GM19328 (cell line): ENCODE data around the gene TEDC1.

Source experiments
- ATAC-seq: cut with Tn5 transposase; IDR thresholded peaks from one replicate; pipeline ENCODE4 v1.9.1; 2021; ENCODE audit warnings: mild to moderate bottlenecking, moderate library complexity; ENCODE audit not compliant: unreplicated experiment

The TEDC1 gene, protein sequence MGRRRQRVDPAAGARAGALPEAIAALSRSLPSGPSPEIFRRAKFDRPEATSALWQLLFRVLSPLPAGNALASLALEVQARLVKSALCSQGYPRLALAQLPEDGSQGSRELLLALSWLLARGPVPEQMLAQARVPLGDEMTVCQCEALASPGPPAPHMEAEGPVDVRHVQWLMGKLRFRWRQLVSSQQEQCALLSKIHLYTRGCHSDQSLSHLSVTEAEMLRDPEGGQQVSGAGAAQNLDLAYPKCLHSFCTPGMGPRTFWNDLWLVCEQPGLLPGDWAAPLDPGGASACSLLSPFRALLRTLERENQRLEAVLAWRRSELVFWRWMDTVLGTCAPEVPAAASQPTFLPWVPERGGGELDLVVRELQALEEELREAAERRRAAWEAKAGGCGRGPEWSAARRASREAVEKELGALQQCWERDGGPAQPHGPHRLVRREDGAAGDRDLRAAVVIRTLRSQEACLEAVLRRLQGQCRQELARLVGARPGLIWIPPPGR

GRCh38 chr14:105490572-105491365, at the start of gene TEDC1:
TEDC1 (plus strand) TSS chr14:105491246; CDS start chr14:105491376, 130 bp downstream.
- ATAC-seq: peak; percentile 66

GRCh38 chr14:105442125-105442524, 48.9 kb upstream of the TEDC1 start:
- ATAC-seq: no peak

- no peak for ATAC-seq
Observed at GRCh38 chr14:105442834-105443233, 48.2 kb upstream of the TEDC1 start.

- ATAC-seq: no peak
Observed at GRCh38 chr14:105444859-105445258, 46.2 kb upstream of the TEDC1 start.

DNA sequence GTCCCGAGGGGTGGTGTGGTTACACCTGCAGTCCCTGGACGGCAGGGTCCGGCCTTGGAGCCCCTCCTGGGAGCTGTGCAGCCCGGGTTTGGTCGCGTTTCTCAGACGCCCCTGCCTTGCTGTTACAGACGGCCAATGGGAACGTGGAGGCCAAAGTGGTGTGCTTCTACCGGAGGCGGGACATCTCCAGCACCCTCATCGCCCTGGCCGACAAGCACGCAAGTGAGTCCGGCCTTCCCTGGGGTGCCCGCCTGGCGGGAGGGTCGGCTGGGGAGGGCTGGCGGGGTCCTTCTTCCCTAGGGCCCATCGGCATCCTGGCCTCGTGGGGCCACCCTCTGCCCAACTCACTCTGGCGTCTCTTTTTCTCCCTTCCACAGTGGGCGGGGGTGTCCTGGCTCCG, 45.8 kb upstream of the TEDC1 start:
- ATAC-seq: no peak

- no peak for ATAC-seq
Observed at GRCh38 chr14:105445901-105446845, 44.9 kb upstream of the TEDC1 start.

DNA sequence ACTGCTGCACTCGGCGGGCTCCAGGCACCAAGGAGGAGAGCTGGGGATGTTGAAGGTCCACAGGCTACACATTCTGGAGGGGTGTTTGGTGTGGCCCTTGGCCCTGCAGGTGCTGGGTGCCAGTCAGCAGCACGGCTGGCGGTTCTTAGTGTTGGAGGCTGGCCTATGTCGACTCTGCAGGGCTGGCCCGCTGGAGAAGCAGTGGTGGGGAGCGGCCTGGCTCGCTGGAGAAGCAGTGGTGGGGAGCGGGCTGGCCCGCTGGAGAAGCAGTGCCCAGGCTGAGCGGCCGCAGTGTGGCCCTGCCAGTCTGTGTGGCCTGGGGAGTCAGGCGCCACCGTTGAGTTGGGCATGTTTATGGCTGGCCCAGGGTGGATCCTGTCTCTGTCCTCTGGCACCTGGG, 44.1 kb upstream of the TEDC1 start:
- no peak for ATAC-seq

DNA sequence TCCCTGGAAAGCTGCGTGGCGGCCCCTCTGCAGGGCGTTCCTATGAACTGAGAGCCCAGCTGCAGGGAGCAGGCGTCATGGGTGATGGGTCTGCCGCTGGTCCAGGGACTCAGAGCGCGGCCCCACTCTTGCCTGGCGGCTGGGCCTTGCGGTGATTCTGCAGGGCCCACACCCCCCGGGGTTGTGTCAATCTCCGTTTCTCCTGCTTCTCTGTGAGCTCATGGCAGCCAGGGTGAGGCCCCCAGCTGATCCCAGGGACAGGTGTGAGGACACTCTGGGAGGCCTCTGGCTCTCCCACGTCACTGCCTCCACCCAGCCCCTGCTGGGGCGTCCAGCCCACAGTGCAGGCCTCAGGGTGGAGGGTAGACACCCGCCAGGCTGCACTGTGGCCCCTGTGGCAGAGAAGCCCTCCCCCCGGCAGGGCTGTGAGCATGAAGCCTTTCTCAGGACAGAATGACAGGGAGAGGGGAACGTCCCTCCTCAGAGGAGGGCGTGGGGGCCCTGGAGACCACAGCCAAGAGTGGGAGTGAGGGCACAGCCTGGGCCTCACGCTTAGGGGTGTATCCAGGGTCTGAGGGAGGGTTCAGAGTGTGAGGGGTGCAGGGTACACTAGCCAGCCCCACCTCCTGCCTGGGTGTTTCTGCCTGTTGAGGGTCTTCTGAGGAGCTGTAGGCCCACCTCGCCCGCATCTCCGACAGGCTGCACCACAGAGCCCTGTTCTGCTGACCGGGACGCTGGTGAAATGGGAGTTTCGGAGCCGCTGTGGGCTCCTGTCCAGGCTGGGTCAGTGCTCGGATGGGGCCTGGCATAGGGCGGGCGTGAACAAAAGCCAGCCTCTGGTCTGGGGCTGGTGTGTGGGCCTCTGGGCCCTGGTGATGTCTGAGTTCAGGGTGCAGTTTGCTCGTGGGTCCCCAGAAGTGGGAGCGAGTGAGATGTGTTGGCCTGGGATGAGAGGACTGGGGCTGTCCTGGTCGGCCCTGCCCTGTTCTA, 43.1 kb upstream of the TEDC1 start:
- ATAC-seq: no peak

DNA sequence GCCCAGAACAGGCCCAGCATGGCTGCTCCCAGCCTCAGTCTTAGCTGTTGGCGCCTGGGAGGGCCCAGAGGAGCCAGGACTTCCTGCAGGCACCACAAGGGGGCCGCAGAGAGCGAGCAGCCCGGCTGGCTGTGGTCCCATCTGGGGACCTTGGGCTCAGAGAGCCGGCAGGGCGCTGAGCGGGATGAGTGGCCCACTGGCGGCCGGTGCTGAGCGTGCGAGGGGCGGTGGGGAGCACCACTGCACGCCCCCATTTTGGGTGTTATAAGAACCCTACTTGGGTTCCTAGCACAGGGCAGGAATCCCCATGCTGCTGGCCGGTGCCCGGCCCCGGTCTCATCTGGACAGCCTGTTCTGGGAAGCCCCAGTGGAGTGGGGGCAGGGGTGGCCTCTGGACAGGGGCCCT, 42.3 kb upstream of the TEDC1 start:
- ATAC-seq: no peak

DNA sequence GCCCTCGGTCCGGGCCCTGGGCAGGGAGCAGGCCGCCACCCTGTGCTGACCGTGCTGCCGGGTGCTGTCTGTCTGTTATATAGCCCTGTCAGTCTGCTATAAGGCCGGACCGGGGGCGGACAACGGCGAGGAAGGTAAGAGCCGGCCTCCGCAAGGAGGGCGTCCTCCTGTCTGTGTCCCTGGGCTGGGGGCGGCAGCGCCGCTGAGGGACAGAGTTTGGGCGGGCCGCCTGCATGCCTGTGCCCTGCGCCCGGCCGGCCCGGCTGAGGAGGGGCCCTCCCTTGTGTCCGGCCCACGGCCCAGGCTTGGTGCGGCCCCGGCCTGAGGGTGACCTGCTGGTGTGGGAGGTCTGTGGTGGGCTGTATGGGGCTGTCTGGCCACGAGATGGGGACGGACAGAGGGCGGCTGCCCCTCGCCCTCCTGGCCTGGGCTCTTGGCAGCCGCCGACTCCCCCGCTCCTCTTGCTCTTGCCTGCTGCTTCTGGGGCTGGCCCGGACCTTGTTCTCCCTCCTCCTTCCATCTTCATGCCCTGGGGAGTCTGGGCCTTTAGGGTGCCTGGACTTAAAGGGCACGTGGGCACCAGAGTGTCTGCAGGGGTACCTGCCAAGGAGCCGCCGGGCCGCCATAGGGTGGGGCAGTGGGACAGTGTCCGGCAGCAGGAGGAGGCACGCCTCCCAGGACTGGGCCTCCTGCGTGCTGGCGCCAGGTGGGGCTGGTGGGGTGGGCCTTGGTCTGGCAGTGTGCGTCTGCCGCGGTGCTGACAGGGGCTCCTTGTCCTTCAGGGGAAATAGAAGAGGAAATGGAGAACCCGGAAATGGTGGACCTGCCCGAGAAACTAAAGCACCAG, 41.5 kb upstream of the TEDC1 start:
- ATAC-seq: no peak

GRCh38 chr14:105450123-105450505, 40.9 kb upstream of the TEDC1 start:
- ATAC-seq: no peak

DNA sequence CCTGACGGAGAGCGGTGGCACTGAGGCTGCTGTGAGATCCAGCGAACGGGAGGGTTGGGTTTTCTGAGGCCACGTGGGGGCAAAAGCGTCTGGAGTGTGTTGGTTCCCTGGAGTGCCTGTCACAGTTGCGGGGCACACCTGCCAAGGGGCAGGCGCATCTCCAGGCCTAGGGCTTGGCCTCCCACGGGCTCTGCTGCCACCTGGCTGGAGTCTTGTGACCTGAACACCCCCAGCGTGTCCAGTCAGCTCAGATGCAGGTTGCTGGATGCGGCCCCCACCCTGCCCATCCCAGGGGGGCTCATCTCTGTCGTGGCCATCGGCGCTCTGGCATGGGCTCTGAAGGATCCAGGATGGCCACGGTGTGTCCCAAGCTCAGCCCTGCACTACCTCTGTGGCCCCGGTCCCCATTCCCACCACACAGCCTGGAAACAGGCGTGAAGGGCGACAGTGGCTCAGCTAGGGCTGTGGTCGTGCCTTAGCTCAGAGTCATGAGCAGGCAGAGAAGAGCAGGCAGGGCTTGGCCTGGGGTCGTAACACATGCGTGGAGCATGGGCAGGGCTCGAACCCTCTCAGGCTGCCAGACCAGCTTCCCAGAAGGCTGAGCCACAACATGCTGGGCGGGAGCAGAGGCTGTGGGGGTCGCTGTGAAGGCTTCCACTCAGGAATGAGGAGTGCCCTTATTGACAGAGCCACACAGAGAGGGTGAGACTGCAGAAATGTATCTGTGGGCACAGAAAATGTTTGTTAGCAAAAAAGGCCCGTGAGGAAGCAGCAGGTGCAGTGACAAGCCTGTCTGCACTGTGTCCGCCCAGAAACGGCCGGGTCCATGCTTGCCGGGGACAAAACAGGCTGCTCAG, 40.0 kb upstream of the TEDC1 start:
- ATAC-seq: no peak

GRCh38 chr14:105452963-105453362, 38.1 kb upstream of the TEDC1 start:
- ATAC-seq: no peak

DNA sequence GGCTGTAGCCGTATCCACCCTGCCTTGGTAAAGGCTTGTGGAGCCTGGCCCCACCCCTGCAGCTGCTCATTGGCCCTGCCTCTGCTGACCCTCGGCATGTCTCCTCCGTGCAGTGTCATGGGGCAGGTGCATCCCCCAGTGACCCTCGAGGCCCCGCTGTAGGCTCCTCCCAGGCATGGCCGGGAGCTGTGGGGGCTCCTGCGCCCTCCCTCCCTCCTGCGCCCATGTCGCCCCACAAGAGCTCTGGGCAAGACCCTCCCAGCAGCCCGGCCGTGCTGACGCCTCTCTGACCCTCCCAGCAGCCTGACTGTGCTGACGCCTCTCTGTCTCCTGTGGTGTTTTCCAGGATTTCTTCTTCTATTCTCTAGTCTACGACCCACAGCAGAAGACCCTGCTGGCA, 37.2 kb upstream of the TEDC1 start:
- ATAC-seq: no peak

DNA sequence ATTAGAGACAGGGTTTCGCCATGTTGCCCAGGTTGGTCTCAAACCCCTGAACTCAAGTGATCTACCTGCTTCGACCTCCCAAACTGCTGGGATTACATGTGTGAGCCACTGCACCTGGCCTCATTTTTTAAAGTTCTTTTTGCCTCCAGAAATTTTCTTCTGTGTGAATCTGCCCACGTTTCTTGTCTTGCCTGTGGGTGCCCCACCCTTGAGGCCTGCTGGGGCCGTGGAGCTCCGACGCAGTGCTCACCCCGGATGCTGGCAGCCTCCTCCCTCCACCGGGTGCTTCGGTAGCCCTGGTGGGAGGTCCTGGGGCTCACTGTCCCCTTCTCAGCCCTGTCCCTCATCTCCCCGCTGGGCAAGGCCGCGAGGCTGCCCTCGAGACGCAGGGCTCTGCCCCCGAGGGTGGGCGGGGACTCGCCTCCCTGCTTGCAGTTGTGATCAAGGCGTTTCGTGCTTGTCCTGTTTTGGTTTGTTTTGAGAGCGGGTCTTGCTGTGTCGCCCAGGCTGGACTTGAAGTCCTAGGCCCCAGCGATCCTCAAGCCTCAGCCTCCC, 35.9 kb upstream of the TEDC1 start:
- ATAC-seq: no peak

GRCh38 chr14:105455766-105456660, 35.0 kb upstream of the TEDC1 start:
- no peak for ATAC-seq
